Measurements from ENCODE around the gene ZNF670.

ZNF670 gene

DNA sequence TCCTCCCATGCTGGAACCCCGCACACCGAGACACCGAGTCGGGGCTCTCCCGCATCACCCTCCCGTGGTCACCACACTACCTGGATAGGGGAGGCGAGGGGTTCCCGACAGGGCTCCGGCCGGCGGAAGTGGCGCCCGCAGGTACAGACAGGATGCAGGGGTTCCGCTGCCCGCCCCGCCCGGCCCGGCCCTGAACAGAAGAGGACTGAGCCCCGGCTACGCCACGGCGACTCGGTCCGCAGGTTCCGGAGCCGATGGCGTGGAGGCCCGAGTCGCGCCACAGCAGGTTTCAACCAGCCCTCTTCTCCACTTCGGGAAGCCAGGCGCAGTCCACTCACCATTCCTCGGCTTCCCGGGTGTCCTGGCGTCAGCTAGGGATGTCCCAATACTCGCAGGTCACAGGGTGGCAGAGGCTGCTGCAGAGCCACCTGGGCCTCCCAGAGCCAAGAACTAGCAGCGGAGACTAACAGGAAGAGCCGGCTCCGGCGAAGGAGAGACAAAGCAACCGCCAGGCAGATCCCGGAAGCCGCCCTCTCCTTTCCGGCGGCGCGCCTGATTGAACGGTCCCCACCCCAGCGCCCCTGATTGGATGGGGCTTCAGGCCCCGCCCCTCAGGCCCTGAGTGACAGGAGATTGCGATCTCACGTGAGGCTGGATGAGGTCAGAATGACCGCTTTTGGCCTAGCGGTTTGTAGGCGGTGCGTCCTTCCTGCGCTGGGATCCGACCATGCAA, 25.4 kb upstream of the ZNF670 start, which contains the start of gene ZNF669:
Gene ZNF669, minus strand, starts transcription at position 498 of the 733 bp plus-strand sequence. Its CDS starts 157 bp downstream, at position 341.
- Histone ChIP-seq H3K4me1 (ENCODE audit: control insufficient read depth, insufficient read depth, low read length) (peaks cover 15% of the 10 kb centered on the region; the same call in 1 of the 2 replicates), H3K9ac (ENCODE audit: low read length) (peak within 1 kb of the TSS; percentile 98), H3K9me3 (ENCODE audit: control insufficient read depth, insufficient read depth, low read depth, low read length) (peaks cover 18% of the 10 kb centered on the region; the same call in 1 of the 2 replicates), H3K4me3 (ENCODE audit: low read depth, low read length) (peak within 1 kb of the TSS; percentile 87), H3K36me3 (ENCODE audit: control insufficient read depth, insufficient read depth, low read length) (peaks cover 34% of the 10 kb centered on the region), H3K27ac (ENCODE audit: low read depth, low read length) (peak within 1 kb of the TSS; percentile 83), H3K27me3 (ENCODE audit: control insufficient read depth, insufficient read depth, low read length) (peaks cover 9% of the 10 kb centered on the region; the same call in 1 of the 2 replicates)

DNA sequence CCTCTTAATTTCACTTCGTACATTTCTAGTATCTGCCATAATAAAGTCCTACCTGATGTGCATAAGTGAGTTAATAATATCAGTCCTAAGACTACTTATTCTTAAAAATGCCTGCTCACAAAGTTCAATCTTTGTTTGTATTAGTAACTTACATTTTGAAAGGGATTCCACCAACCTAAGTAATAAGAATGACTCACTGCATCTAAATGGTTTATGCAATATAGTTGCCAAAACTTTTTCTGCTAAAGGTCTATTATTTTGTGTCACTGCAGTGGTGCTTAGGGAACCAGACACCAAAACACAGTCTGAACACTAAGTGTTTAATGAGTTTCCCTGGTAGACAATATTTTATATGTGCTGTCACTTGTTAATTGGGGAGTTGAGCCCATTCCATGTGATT, 23.8 kb upstream of the ZNF670 start:
- Histone ChIP-seq H3K27me3 (ENCODE audit: control insufficient read depth, insufficient read depth, low read length) (peaks cover 1% of the 10 kb centered on the region; the same call in 1 of the 2 replicates), H3K9me3 (ENCODE audit: control insufficient read depth, insufficient read depth, low read depth, low read length) (peaks cover 18% of the 10 kb centered on the region; the same call in 1 of the 2 replicates), H3K27ac (ENCODE audit: low read depth, low read length) (no peak overlapping the region), H3K4me3 (ENCODE audit: low read depth, low read length) (peak overlapping the region; percentile 87; the same call in 1 of the 2 replicates), H3K4me1 (ENCODE audit: control insufficient read depth, insufficient read depth, low read length) (peaks cover 15% of the 10 kb centered on the region; the same call in 1 of the 2 replicates), H3K36me3 (ENCODE audit: control insufficient read depth, insufficient read depth, low read length) (peaks cover 46% of the 10 kb centered on the region), H3K9ac (ENCODE audit: low read length) (no peak overlapping the region)

DNA sequence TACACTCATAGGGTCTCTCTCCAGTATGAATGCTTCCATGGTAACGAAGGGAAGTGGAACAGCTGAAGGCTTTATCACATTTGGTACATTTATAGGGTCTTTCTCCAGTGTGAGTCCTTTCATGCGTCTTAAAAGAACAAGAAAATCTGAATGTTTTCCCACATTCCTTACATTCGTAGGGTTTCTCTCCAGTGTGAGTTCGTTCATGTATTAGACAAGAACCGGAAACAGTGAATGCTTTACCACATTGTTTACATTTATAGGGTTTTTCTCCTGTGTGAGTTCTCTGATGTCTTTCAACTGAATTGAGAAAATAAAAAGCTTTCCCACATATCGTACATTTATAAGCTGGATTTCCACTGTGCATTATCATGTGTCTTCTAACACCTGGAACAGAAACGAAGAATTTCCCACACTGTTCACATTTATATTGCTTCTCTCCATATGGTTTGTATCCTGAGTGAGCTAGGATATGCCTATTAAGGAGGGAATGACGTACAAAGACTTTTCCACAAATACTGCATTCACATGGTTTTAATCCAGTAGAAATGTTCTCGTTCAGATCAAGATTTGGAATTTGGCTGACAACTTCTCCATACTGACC, 22.2 kb upstream of the ZNF670 start:
- H3K27me3 ChIP-seq (ENCODE audit: control insufficient read depth, insufficient read depth, low read length), result no peaks in the 10 kb centered on the region
- H3K4me3 ChIP-seq (ENCODE audit: low read depth, low read length), result no peak overlapping the region
- H3K4me1 ChIP-seq (ENCODE audit: control insufficient read depth, insufficient read depth, low read length), result peaks cover 10% of the 10 kb centered on the region; the same call in 1 of the 2 replicates
- H3K27ac ChIP-seq (ENCODE audit: low read depth, low read length), result no peak overlapping the region
- H3K9me3 ChIP-seq (ENCODE audit: control insufficient read depth, insufficient read depth, low read depth, low read length), result peaks cover 18% of the 10 kb centered on the region; the same call in 1 of the 2 replicates
- H3K36me3 ChIP-seq (ENCODE audit: control insufficient read depth, insufficient read depth, low read length), result peaks cover 51% of the 10 kb centered on the region
- H3K9ac ChIP-seq (ENCODE audit: low read length), result no peak overlapping the region

DNA sequence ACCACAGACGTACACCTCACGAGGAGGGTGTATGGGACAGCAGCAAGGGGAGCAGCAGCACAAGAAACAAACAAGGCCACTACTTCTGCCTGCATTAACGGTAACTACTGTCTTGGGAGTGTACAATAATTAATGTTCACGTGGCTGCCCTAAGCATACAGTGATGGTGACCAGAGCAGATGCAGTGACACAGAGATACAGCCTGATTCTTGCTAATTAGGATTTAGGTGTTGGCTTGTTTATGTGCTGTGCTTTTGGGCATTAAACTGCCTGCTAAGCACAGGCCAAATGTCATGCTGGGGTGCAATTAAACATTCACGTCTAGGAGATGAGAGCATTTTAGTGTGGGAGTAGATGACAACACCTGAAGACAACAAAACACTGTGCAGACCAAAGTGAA, 18.3 kb upstream of the ZNF670 start:
- peaks cover 8% of the 10 kb centered on the region; the same call in 1 of the 2 replicates for H3K9me3 ChIP-seq (ENCODE audit: control insufficient read depth, insufficient read depth, low read depth, low read length)
- H3K36me3 ChIP-seq (ENCODE audit: control insufficient read depth, insufficient read depth, low read length), result peaks cover 42% of the 10 kb centered on the region
- H3K27me3 ChIP-seq (ENCODE audit: control insufficient read depth, insufficient read depth, low read length), result no peaks in the 10 kb centered on the region
- H3K9ac ChIP-seq (ENCODE audit: low read length), result no peak overlapping the region
- H3K4me1 ChIP-seq (ENCODE audit: control insufficient read depth, insufficient read depth, low read length), result no peaks in the 10 kb centered on the region
- no peak overlapping the region for H3K4me3 ChIP-seq (ENCODE audit: low read depth, low read length)
- no peak overlapping the region for H3K27ac ChIP-seq (ENCODE audit: low read depth, low read length)

DNA sequence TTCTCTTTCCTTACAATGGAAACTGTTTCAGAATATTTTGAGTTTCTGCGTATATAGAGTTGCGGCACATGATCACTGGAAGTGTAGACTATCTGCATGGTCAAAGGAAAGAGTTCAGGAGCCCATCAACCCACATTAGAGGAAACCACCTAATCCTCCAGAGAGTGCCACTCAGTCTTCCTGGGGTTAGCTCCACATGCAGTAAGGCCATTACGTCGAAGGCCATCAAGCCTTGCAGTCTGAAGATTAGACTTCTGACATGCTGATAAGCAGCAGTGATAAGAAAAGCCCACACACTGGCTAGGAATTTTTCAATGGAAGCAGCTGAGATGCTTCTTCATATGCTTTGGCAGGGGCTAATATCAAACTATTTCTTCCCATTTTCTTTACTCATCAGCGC, 17.9 kb upstream of the ZNF670 start:
- Histone ChIP-seq H3K4me3 (ENCODE audit: low read depth, low read length) (no peak overlapping the region), H3K36me3 (ENCODE audit: control insufficient read depth, insufficient read depth, low read length) (peaks cover 38% of the 10 kb centered on the region), H3K9ac (ENCODE audit: low read length) (no peak overlapping the region), H3K9me3 (ENCODE audit: control insufficient read depth, insufficient read depth, low read depth, low read length) (peaks cover 7% of the 10 kb centered on the region; the same call in 1 of the 2 replicates), H3K27me3 (ENCODE audit: control insufficient read depth, insufficient read depth, low read length) (no peaks in the 10 kb centered on the region), H3K27ac (ENCODE audit: low read depth, low read length) (no peak overlapping the region), H3K4me1 (ENCODE audit: control insufficient read depth, insufficient read depth, low read length) (no peaks in the 10 kb centered on the region)

DNA sequence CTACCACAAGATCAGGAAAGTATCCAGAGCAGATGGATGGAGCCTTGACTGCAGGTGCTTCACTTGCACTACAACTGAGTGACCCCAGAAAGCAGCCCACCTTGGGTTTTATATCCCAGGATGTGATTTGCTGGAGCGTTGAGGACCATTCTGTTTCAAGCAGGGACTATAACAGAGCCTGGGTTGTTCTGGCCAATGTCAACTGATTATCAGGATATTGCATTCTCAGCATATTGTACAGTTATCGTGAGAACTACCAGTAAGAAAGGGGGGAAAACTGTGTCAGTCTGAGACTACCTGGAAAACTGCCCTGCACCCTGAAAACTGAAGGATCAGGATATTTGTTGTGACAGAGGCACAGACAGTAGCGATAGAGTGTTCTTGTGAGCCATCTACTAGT, 17.5 kb upstream of the ZNF670 start:
- Histone ChIP-seq H3K9me3 (ENCODE audit: control insufficient read depth, insufficient read depth, low read depth, low read length) (peaks cover 6% of the 10 kb centered on the region; the same call in 1 of the 2 replicates), H3K9ac (ENCODE audit: low read length) (no peak overlapping the region), H3K36me3 (ENCODE audit: control insufficient read depth, insufficient read depth, low read length) (peaks cover 34% of the 10 kb centered on the region), H3K27ac (ENCODE audit: low read depth, low read length) (no peak overlapping the region), H3K27me3 (ENCODE audit: control insufficient read depth, insufficient read depth, low read length) (no peaks in the 10 kb centered on the region), H3K4me1 (ENCODE audit: control insufficient read depth, insufficient read depth, low read length) (no peaks in the 10 kb centered on the region), H3K4me3 (ENCODE audit: low read depth, low read length) (no peak overlapping the region)

DNA sequence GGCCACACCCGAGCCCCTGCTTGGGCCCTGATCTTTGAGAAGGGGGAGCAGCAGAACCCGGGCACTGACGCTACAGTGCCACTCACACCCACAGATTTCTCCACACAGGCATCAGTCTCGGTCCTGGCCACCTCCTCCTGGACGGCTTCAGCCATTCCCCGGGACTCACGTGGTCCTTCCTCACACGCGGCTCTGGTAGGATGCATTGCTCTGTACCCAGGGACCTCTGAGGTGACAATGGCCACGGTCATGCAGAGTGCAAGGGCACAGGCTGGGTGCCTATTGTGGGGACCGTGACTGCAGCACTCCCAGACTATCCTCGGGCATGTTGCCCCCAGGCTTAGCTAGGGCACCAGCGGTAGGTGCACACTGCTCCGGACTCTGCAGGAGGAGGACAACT, 11.8 kb upstream of the ZNF670 start:
- H3K36me3 ChIP-seq (ENCODE audit: control insufficient read depth, insufficient read depth, low read length), result no peaks in the 10 kb centered on the region
- peaks cover 11% of the 10 kb centered on the region for H3K4me1 ChIP-seq (ENCODE audit: control insufficient read depth, insufficient read depth, low read length)
- H3K9me3 ChIP-seq (ENCODE audit: control insufficient read depth, insufficient read depth, low read depth, low read length), result no peaks in the 10 kb centered on the region
- no peak overlapping the region for H3K27ac ChIP-seq (ENCODE audit: low read depth, low read length)
- H3K4me3 ChIP-seq (ENCODE audit: low read depth, low read length), result no peak overlapping the region
- no peaks in the 10 kb centered on the region for H3K27me3 ChIP-seq (ENCODE audit: control insufficient read depth, insufficient read depth, low read length)
- no peak overlapping the region for H3K9ac ChIP-seq (ENCODE audit: low read length)

DNA sequence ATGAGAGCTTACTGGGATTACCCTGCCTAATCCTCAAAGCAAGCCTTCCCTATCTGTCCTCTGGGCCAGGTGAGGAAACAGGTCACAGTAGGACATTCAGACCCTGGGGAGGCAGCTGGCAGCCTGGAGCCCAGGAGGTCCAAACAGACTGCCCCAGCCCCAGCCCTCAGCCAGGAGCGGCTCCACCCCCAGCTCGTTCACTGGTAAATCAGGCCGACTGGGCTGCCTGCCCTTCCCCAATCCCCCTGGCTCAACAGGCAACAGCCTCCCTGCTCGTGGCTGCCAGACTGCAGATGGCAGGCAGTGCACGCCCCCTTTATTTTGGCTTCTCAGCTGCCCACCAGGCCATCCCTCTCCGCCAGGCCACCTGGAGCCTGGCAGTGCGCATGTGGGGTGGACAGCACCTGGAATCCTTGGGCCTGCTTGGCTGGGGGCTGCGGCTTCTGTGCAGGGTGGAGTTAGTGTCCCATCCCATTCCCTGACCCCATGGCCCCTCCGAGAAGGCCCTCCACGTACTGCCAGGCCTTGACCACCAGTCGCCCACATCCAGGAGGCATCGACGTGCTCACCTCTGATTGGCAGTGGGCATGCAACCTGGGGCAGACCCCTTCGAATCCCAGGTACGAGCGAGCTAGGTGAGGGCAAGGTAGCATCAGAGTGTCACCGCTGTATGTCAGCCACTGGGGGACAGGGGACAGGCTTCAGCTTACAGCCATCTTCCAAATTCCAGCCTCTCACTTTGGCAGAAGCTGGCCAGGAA, 11.2 kb upstream of the ZNF670 start:
- Histone ChIP-seq H3K9me3 (ENCODE audit: control insufficient read depth, insufficient read depth, low read depth, low read length) (peaks cover 3% of the 10 kb centered on the region; the same call in 1 of the 2 replicates), H3K27me3 (ENCODE audit: control insufficient read depth, insufficient read depth, low read length) (no peaks in the 10 kb centered on the region), H3K4me3 (ENCODE audit: low read depth, low read length) (no peak overlapping the region), H3K36me3 (ENCODE audit: control insufficient read depth, insufficient read depth, low read length) (no peaks in the 10 kb centered on the region), H3K27ac (ENCODE audit: low read depth, low read length) (no peak overlapping the region), H3K4me1 (ENCODE audit: control insufficient read depth, insufficient read depth, low read length) (peaks cover 11% of the 10 kb centered on the region), H3K9ac (ENCODE audit: low read length) (no peak overlapping the region)

DNA sequence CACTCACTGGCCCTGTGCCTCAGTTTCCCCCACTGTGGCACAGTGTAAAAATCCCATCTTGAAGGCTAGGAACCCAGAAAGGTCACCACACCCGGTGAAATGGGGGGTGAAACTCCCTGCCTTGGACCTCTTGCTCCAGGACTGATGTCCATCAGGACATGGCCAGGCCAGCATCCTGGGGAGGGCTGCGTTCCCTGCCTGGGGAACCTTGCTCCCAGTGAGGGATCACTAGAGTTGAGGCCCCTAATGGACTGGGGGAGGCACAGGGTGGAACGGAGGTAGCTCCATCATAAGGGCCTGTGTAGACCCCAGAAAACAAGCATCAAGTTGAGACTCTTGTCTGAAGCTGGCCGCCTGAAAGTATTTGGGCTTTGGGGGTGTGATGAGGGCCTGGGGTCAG, 10.4 kb upstream of the ZNF670 start:
- Histone ChIP-seq H3K4me1 (ENCODE audit: control insufficient read depth, insufficient read depth, low read length) (peaks cover 11% of the 10 kb centered on the region), H3K9me3 (ENCODE audit: control insufficient read depth, insufficient read depth, low read depth, low read length) (peaks cover 5% of the 10 kb centered on the region; the same call in 1 of the 2 replicates), H3K9ac (ENCODE audit: low read length) (no peak overlapping the region), H3K4me3 (ENCODE audit: low read depth, low read length) (no peak overlapping the region), H3K36me3 (ENCODE audit: control insufficient read depth, insufficient read depth, low read length) (no peaks in the 10 kb centered on the region), H3K27ac (ENCODE audit: low read depth, low read length) (no peak overlapping the region), H3K27me3 (ENCODE audit: control insufficient read depth, insufficient read depth, low read length) (no peaks in the 10 kb centered on the region)

DNA sequence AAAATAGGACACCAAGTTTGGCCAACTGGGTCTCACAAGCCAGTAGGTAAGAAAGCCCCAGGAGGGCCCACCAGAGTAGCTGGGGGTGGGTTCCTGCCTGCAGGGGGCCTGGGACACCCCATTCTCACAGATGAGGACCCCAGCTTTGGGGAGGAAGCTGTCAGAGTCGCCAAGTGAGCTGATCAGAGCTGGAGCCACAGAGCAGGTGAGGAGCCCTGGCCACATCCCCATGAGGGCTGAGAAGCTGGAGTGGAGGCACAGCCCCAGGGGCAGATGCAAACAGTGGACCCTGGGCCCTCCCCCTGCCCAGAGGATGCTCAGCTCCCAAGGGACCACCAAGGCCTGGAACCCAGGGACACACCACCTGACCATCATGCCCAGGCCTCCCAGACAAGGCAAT, 8.6 kb upstream of the ZNF670 start:
- Histone ChIP-seq H3K9ac (ENCODE audit: low read length) (no peak overlapping the region), H3K27ac (ENCODE audit: low read depth, low read length) (no peak overlapping the region), H3K27me3 (ENCODE audit: control insufficient read depth, insufficient read depth, low read length) (no peaks in the 10 kb centered on the region), H3K4me1 (ENCODE audit: control insufficient read depth, insufficient read depth, low read length) (peaks cover 11% of the 10 kb centered on the region), H3K9me3 (ENCODE audit: control insufficient read depth, insufficient read depth, low read depth, low read length) (peaks cover 5% of the 10 kb centered on the region; the same call in 1 of the 2 replicates), H3K4me3 (ENCODE audit: low read depth, low read length) (no peak overlapping the region), H3K36me3 (ENCODE audit: control insufficient read depth, insufficient read depth, low read length) (no peaks in the 10 kb centered on the region)
